Subcutaneous adipose tissue (tissue), 4 donors: ENCODE results near the gene TMEM52B. TPM values are rescaled to one million over a fixed set of nuclear protein-coding genes. Genes with fewer than 3 reads are reported as not detected.

Experiments used
- total RNA-seq, 4 donors: library from RNA; depleted of rRNA; stranded (reverse); fragments of >200 nt; gene quantifications; one replicate each; pipeline ENCODE4 v1.1.0, GENCODE V29; 2016
- TF ChIP-seq, protein P1 (sequence below): fragments of 450-650 bp; IDR thresholded peaks from one replicate; pipeline ENCODE4 v1.5.1; 2016; ENCODE audit warnings: low read depth, mild to moderate bottlenecking, control low read depth, antibody characterized with exemption, moderate library complexity

Gene TMEM52B
- total RNA-seq, 4 donors from 2014 or later, result 0.85 TPM; not detected in 3

DNA sequence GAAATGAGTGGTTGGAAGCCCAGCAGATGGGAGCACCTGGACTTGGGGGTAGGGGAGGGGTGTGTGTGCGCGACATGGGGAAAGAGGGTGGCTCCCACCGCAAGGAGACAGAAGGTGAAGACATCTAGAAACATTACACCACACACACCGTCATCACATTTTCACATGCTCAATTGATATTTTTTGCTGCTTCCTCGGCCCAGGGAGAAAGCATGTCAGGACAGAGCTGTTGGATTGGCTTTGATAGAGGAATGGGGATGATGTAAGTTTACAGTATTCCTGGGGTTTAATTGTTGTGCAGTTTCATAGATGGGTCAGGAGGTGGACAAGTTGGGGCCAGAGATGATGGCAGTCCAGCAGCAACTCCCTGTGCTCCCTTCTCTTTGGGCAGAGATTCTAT is 43.0 kb downstream of the TMEM52B start:
- TF ChIP-seq, protein P1, sequence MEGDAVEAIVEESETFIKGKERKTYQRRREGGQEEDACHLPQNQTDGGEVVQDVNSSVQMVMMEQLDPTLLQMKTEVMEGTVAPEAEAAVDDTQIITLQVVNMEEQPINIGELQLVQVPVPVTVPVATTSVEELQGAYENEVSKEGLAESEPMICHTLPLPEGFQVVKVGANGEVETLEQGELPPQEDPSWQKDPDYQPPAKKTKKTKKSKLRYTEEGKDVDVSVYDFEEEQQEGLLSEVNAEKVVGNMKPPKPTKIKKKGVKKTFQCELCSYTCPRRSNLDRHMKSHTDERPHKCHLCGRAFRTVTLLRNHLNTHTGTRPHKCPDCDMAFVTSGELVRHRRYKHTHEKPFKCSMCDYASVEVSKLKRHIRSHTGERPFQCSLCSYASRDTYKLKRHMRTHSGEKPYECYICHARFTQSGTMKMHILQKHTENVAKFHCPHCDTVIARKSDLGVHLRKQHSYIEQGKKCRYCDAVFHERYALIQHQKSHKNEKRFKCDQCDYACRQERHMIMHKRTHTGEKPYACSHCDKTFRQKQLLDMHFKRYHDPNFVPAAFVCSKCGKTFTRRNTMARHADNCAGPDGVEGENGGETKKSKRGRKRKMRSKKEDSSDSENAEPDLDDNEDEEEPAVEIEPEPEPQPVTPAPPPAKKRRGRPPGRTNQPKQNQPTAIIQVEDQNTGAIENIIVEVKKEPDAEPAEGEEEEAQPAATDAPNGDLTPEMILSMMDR, result no peak

DNA sequence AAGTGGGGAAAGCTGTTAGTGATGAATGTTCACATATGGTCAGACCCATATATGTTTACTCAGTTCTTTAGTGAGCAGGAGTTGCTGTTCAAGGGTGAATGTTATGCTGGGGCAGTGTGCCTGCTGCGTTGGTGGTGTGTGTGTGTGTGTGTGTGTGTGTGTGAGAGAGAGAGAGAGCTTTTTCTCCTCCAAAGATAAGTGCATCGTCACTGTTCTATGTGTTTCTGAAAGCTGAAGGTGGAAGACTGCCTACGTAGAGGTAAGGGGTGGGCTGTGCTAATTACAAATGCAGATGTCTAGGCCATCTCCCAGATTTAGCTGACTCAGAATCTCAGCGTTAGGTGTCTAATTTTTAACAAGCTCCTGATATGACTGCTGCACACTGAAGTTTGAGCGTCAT is 44.4 kb downstream of the TMEM52B start:
- TF ChIP-seq, protein P1, result no peak

DNA sequence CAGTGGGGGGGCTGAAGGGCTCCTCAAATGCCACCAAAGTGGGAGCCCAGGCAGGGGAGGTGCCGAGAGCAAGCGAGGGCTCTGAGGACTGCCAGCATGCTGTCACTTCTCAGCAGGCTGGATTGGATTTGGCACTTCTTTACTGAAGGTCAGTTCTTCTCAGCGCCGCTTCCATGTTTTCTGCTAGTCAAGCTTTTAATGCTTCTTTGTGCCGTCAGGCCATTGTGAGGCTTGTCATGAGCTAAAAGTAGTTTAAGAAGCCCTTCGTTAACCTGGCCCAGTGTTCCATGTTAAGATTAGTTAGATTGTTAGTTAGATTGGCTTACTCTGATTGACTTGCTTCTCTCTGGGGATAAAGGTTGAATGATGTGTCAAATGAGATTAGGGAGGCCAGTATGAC is 47.3 kb downstream of the TMEM52B start:
- TF ChIP-seq, protein P1, result no peak

DNA sequence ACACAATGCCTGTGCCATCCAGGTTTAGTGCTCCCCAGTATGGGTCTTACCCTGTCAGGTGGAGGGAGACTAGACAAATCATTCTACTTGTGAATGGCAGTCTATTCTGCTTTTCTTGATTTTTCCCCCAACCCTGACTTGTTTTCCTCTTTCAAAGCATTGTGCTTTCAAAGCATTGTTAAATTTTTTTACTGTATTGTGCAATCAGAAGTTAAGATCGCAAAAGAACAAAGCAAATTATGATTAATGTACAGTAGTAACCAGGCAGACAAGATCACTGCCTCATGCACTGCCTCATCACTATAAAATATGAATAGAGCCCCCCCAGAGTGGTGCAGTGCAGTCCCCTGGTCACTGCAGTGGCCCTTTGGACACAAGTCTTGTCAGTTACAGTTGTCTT is 47.9 kb downstream of the TMEM52B start:
- TF ChIP-seq, protein P1, result no peak

DNA sequence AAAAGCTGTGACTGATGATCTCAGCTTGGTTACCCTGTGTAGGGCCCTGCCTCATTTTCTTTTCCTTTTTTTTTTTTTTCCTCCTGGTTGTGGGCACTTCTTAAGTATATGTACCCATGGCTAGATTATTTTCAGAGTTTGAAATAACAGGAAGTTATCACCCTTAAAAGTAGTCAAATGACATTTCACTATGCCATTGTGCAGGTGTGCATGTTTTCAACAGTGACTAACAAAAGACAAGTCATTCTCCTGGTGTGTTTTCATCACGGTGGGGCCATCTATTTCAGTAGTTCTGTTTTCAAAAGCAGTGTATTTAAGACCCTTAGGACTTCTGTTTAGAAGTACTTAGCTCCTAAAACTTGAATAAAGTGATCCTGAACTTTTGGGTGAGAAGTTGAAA is 48.8 kb downstream of the TMEM52B start:
- TF ChIP-seq, protein P1, result no peak

DNA sequence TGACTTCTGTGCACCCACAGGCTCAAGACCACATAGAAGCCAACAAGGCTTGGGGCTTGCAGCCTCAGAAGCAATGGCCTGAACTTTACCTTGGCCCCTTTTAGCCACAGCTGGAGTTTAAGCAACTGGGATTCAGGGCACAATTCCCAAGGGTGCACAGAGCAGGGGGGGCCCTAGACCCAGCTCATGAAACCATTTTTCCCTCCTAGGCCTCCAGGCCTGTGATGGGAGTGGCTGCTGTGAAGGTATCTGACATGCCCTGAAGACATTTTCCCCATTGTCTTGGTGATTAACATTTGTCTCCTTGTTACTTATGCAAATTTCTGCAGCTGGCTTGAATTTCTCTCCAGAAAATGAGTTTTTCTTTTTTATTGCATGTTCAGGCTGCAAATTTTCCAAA is 55.7 kb downstream of the TMEM52B start:
- TF ChIP-seq, protein P1, result no peak

DNA sequence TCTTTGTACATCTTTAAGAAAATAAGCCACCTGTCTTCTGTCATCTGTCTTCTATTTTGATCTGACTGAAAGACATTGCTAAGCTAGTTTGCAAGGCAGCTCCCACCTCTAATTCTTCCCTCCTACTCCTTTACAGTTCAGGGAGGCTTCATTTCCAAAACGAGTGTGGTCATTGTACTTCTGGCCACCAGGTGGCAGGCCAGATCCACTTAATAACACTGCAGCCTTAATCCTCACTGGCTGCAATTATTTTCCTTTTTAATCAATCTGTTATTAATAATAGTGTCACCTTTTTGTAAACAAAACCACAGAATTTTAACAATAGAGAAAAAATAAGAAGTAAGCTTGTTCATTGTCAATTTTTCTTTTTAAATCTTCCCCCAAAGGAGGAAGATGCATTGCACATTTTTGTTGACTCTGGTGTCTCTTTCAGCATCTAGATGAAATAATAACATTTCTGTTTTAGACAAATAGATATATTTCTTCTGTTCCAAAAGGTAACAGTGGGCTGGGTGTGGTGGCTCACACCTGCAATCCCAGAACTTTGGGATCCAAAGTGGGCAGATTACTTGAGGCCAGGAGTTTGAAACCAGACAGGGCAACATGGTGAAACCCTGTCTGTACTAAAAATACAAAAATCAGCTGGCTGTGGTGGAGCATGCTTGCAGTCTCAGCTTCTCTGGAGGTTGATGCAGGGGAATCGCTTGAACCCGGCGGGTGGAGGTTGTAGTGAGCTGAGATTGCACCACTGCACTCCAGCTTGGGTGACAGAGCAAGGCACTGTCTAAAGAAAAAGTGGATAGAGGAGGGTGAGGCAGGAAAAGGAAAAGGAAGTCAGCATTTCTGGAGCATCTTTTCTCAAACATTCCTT is 57.2 kb downstream of the TMEM52B start:
- TF ChIP-seq, protein P1, result no peak
